Neural crest cell (in vitro differentiated cells): ENCODE results near the gene BRCA2. TPM values are rescaled to one million over a fixed set of nuclear protein-coding genes. Genes with fewer than 3 reads are reported as not detected.

Experiments used
- DNase-seq: peaks from one replicate; pipeline ENCODE4 v3.0.0; 2021; ENCODE audit warnings: low read depth, mixed read lengths, low spot score
- H3K27ac Mint-ChIP-seq: one replicate; pipeline ENCODE4 v1.8.0; 2021; ENCODE audit warnings: mild to moderate bottlenecking, mixed read lengths; ENCODE audit not compliant: unreplicated experiment
- H3K27me3 Mint-ChIP-seq: 2 replicates; pipeline ENCODE4 v1.8.0; 2021; ENCODE audit warnings: low read depth, mild to moderate bottlenecking, mixed read lengths
- H3K36me3 Mint-ChIP-seq: 2 replicates; pipeline ENCODE4 v1.8.0; 2021; ENCODE audit warnings: low read depth, mild to moderate bottlenecking, mixed read lengths
- H3K4me1 Mint-ChIP-seq: 2 replicates; pipeline ENCODE4 v1.8.0; 2021; ENCODE audit warnings: mixed read lengths
- H3K4me3 Mint-ChIP-seq: one replicate; pipeline ENCODE4 v1.8.0; 2021; ENCODE audit warnings: mild to moderate bottlenecking, mixed read lengths
- H3K9me3 Mint-ChIP-seq: 2 replicates; pipeline ENCODE4 v1.8.0; 2021; ENCODE audit warnings: mixed read lengths
- CTCF ChIP-seq: fragments of 200-600 bp; sonication (generic); conservative IDR thresholded peaks from 2 replicates; pipeline ENCODE4 v1.5.0; 2021; ENCODE audit warnings: antibody characterized with exemption, mild to moderate bottlenecking
- total RNA-seq: library from RNA; stranded (reverse); gene quantifications from 2 replicates; pipeline ENCODE4 v1.2.1, GENCODE V29; 2021

The BRCA2 gene
- total RNA-seq, 1 donor from 2014 or later: 26.4 TPM

GRCh38 chr13:32445461-32445860 lies 130.2 kb downstream of the BRCA2 start:
- TF ChIP-seq CTCF: no peak
- Mint-ChIP-seq H3K9me3 (no peaks in the 10 kb centered on the region), H3K4me3 (no peak overlapping the region), H3K4me1 (no peaks in the 10 kb centered on the region), H3K27ac (no peak overlapping the region), H3K27me3 (no peaks in the 10 kb centered on the region), H3K36me3 (peaks cover 4% of the 10 kb centered on the region)
- DNase-seq: no peak

GRCh38 chr13:32446220-32446619 lies 130.9 kb downstream of the BRCA2 start:
- DNase-seq: no peak
- Mint-ChIP-seq H3K36me3 (peaks cover 4% of the 10 kb centered on the region), H3K4me3 (no peak overlapping the region), H3K4me1 (no peaks in the 10 kb centered on the region), H3K27me3 (no peaks in the 10 kb centered on the region), H3K9me3 (no peaks in the 10 kb centered on the region), H3K27ac (no peak overlapping the region)
- no peak for TF ChIP-seq CTCF

- Mint-ChIP-seq H3K4me1 (no peaks in the 10 kb centered on the region), H3K36me3 (peaks cover 4% of the 10 kb centered on the region), H3K27me3 (no peaks in the 10 kb centered on the region), H3K4me3 (no peak overlapping the region), H3K27ac (no peak overlapping the region), H3K9me3 (no peaks in the 10 kb centered on the region)
- no peak for TF ChIP-seq CTCF
- no peak for DNase-seq
Observed at GRCh38 chr13:32446773-32447465, 131.6 kb downstream of the BRCA2 start.

- DNase-seq: no peak
- peaks cover under 1% of the 10 kb centered on the region for H3K36me3 Mint-ChIP-seq
- no peaks in the 10 kb centered on the region for H3K9me3 Mint-ChIP-seq
- H3K4me1 Mint-ChIP-seq: no peaks in the 10 kb centered on the region
- no peak overlapping the region for H3K27ac Mint-ChIP-seq
- H3K4me3 Mint-ChIP-seq: no peak overlapping the region
- H3K27me3 Mint-ChIP-seq: no peaks in the 10 kb centered on the region
- TF ChIP-seq CTCF: no peak
Observed at GRCh38 chr13:32447894-32448623, 132.8 kb downstream of the BRCA2 start.

GRCh38 chr13:32448972-32449371 lies 133.7 kb downstream of the BRCA2 start:
- Mint-ChIP-seq H3K27me3 (no peaks in the 10 kb centered on the region), H3K9me3 (no peaks in the 10 kb centered on the region), H3K27ac (no peak overlapping the region), H3K4me3 (no peak overlapping the region), H3K4me1 (no peaks in the 10 kb centered on the region), H3K36me3 (peaks cover 2% of the 10 kb centered on the region)
- DNase-seq: no peak
- TF ChIP-seq CTCF: no peak

Other genes with a start within 250 kb of the BRCA2 start
- gene ZAR1L, start 145 bp upstream of the BRCA2 start, total RNA-seq: 0.26 TPM in 1 of 2 replicates, not detected in the other
- 1.6 and 2.0 TPM in 2 replicates for gene N4BP2L1, start 112.6 kb downstream of the BRCA2 start, total RNA-seq
- gene N4BP2L2, start 223.3 kb downstream of the BRCA2 start, total RNA-seq: 81.1 and 89.5 TPM in 2 replicates